HG03139 (cell line): ENCODE results near the gene CAPRIN2.

Source experiments
- ATAC-seq: cut with Tn5 transposase; IDR thresholded peaks from one replicate; pipeline ENCODE4 v1.9.1; 2021; ENCODE audit not compliant: unreplicated experiment

CAPRIN2 gene, protein sequence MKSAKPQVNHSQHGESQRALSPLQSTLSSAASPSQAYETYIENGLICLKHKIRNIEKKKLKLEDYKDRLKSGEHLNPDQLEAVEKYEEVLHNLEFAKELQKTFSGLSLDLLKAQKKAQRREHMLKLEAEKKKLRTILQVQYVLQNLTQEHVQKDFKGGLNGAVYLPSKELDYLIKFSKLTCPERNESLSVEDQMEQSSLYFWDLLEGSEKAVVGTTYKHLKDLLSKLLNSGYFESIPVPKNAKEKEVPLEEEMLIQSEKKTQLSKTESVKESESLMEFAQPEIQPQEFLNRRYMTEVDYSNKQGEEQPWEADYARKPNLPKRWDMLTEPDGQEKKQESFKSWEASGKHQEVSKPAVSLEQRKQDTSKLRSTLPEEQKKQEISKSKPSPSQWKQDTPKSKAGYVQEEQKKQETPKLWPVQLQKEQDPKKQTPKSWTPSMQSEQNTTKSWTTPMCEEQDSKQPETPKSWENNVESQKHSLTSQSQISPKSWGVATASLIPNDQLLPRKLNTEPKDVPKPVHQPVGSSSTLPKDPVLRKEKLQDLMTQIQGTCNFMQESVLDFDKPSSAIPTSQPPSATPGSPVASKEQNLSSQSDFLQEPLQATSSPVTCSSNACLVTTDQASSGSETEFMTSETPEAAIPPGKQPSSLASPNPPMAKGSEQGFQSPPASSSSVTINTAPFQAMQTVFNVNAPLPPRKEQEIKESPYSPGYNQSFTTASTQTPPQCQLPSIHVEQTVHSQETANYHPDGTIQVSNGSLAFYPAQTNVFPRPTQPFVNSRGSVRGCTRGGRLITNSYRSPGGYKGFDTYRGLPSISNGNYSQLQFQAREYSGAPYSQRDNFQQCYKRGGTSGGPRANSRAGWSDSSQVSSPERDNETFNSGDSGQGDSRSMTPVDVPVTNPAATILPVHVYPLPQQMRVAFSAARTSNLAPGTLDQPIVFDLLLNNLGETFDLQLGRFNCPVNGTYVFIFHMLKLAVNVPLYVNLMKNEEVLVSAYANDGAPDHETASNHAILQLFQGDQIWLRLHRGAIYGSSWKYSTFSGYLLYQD

GRCh38 chr12:30754750-30755394 lies at the start of gene CAPRIN2:
TSS of gene CAPRIN2 (minus strand) at chr12:30754951. CDS start at chr12:30753520, 1,431 bp downstream.
- peak; percentile 90 for ATAC-seq

DNA sequence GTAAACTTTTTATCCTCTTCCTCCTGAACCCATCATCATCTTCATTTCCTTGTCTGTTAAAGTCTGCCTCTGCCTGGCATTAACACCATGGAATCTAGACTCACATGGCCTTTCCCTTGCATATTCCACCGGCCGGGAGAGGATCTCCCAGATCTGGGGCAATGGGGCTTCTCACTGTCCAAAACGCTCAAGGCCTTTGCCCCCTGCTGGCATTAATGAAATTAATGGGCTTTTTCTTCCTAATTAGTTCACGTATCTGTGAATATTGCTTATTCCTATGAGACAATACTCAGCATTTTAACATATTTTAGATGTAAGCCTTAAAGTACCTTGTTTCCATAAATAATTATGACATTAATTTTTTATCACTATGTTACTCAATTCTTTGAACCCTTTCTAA lies 42.9 kb upstream of the CAPRIN2 start:
- ATAC-seq: no peak

GRCh38 chr12:30796891-30797371 lies 42.2 kb upstream of the CAPRIN2 start:
- no peak for ATAC-seq

- ATAC-seq: peak; percentile 16
Measured at GRCh38 chr12:30796313-30796780, 41.6 kb upstream of the CAPRIN2 start.

DNA sequence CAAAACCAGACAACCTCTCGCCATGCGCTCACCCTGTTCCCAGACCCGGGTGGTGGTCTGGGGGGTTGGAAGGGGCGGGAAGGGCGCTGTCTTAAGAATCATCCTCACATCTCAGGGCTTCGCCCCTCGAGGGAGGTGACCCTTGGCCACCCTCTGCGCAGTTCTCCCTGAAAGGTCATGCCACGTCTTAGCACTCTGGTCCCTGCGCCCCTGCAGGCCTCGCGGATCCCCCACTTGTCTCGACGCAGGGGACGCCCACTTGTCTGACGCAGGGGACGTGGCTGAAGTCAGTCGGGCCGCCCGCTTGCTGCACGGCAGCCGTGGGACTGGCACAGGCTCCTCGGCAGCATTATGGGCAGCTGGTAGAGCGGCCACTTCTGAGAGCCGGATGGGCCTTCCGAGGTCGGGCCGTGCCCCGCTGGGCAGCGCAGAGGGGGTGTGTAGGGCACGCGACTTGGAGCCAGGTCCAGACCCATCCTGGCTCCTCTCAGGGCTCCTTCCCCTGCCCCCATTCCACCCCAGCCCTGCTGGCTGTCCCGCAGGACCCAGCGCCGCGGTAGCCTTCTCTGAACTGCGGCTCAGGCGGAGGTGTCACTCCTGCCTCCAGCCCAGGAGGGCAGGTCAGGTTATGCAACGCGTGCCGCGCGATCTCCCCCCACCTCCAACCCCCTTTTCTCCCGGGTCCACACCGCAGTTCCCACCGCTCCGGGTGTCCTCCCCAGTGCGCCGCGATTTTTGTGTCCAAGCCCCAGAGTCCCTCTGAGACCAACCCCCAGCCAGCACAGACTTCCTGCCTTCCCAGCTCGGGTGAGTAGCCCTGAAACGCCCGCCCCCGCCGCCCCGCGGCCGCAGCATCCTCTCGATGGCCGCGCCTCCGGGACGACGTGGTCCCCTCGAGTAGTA lies 40.9 kb upstream of the CAPRIN2 start:
- ATAC-seq: peak; percentile 96

GRCh38 chr12:30794591-30795409 lies 40.0 kb upstream of the CAPRIN2 start:
- no peak for ATAC-seq

DNA sequence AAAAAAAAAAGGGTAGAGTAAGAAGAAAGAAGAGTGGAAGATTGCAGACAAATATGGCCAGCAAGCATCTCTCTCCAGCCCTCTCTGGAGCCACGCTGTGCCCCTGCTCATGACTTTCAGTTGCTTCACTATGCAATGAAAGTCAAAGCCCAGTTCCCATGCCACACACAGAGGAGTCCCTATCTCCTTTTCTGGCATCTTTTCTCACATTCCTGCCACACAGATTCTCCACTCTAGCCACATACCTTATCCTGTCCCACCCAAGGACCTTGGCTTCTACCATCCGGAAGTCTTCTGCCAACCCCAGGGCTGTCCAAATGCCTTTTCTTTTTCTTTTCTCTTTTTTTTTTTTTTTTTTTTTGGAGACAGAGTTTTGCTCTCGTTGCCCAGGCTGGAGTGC lies 39.3 kb upstream of the CAPRIN2 start:
- no peak for ATAC-seq

DNA sequence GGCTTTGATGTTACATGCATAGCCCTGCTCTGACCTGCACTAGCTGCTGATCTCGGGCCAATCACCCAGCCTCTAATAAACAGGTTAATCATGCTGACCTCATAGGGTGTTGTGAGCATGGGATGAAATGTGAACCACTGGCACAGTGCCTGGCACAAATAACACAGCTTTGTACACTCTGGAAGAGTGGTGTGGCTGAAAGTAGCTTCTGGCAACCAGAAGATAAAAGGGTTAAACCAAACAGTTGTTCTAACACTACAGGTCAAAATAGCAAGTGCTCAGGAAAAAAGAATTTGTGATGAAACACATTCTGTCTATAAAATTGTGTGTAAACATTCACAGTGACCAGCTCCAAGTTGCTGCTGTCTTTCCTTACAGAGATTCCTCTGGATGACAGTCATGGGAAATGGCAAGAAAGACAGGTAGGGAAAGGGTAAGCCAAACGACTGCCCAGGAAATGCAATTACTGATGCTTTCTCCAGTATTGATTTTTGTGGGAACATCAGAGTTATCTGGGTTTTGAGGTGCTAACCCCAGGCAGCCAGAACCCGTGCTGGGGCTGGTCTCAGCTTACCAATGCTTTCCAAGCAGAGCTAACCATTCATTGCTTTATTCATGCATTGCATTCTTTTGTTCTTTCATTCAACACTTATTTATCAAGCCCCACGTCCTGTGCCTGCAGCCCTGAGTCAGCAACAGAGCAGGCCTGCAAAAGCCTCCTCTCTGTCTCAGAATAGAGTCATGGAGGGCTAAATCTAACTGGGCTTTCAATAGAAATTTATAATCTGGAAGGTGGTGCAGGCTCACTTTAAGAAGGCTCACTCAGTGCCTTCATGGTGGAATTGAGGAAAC lies 38.1 kb upstream of the CAPRIN2 start:
- no peak for ATAC-seq

DNA sequence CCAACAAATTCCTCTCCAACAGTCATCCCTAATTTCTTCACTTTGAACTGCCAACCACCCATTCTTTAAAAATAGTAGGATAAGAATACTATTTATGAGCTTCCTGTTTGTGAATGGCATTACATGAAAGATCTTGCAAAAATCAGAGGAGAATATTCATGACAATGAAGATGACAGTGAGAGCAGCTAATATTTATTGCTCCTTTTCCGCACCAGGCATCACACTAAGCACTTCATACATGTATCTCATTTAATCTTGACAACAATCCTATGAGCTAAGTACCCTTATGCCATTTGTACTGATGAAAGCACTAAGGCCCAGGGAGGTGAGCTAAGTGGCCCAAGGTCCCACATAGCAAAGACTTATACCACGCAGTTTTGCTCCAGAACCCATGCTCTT lies 37.3 kb upstream of the CAPRIN2 start:
- ATAC-seq: no peak

DNA sequence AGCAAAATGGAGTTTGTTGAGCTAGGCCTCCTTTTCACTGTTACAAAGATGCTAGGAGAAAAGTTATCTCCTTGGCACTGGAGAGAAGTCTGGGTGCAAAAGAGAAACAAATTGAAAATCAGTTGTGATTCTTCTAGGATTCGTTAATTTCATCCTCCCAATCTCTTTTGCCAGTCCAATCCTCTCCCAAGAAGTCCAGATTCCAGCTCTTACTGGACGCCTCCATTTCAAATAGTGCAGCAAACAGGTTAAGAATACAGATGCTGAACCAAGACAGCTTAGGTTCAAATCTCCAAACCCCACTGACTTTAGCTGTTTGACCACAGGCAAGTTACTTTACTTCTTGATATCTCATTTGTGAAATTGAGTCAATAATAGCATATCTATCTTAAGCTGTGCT lies 34.0 kb upstream of the CAPRIN2 start:
- ATAC-seq: no peak

- ATAC-seq: no peak
Measured at GRCh38 chr12:30785630-30786029, 30.9 kb upstream of the CAPRIN2 start.

DNA sequence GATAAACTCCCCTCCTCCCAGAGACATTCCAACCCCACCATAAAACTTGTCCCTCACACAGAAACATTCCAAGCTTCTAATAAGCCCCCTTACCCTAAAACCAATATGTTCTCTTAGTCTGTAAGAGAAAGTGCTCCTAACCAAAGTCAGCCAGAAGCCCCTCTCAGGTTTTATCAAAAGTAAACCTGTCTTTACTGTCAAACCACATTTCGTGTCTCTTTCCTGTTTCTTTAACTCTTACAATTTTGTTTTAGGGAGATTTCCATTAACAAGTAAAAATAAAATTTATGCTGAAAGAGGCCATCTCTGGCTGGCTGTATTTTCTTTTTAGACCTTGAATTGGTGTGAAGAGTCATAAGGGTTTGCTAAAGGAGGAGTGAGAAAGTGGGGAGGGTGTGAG lies 29.8 kb upstream of the CAPRIN2 start:
- ATAC-seq: no peak

DNA sequence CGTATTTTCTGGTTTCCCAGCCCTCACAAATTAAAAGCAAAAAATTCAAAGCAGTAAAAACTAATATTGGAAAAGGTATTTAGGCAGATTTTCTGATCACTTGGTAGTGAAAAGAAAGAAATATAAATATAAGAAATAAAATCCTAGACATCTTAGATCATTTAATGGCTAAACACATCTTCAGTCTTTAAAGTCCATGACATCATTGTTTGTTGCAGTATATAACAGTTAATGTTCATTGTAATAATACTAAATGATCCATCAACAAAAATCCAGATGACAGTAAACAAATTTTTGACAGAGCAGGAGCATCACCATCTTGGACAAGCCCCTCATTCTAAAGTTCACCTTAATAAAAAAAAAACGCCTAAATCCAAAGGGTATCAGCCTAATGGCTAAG lies 29.2 kb upstream of the CAPRIN2 start:
- no peak for ATAC-seq

GRCh38 chr12:30782316-30783173 lies 27.8 kb upstream of the CAPRIN2 start:
- no peak for ATAC-seq

- no peak for ATAC-seq
Measured at GRCh38 chr12:30779578-30779977, 24.8 kb upstream of the CAPRIN2 start.

- no peak for ATAC-seq
Measured at GRCh38 chr12:30779178-30779577, 24.4 kb upstream of the CAPRIN2 start.

DNA sequence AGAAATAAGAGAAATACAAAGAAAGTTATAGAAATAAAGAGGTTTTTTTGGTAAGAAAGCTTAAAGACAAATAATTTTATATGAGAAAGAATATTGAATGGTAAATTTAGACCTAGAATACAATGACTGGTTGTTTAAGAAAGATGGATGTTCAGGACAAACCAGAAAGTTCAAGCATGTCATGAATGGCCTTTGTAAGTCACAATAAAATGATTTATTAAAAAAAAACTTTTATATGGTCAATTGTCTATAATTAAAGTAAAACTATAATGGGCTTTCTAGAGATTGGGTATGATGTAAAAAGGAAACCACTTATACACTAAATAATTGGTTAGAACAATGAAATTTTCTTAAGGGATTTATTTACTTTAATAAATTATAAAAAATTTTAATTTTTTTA lies 19.8 kb upstream of the CAPRIN2 start:
- ATAC-seq: no peak
